ENCODE data around the gene ADAM30.

ADAM30 gene

DNA sequence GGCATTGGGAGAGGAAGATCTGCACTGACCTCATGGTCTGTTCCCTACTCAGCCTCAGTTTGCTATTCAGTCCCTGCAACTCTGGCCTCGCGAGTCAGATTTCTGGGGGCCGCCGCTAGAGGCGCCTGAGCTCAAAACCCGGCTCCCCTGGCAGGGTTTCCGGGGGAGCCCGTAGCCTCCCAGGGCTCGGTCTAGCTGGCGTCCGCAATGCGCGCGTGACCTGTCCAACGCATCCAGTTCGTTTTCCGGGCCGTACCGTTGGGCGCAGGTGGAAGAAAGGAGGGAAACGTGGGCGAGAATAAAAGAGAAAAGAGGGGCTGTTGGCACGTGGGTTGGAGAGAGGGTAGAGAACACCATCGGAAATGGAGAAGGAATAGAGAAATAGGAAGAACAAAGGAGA, at the start of gene ADAM30:
Gene ADAM30, minus strand, starts transcription at position 213 of the 400 bp plus-strand sequence. Its CDS starts 179 bp downstream, at position 34.
- DNase-seq = no peak

DNA sequence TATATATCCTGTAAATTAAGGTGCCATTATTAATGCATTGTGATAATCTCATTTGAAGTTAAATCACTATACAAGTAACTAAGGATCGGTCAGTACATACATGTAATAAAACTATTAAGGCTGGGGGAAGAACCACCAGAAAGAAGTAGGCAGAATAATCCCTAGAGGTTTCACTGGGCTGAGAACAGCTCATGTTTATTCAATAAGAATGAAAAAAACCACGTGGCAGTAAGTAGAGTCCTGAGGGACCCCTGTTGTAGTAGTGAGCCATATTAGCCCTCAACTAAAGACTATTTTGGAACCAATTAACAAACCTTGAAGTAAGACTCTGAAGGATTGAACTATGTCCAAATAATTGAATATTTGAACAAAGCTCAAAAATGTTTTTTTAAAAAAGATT, 46.9 kb upstream of the ADAM30 start:
- no peak for DNase-seq

DNA sequence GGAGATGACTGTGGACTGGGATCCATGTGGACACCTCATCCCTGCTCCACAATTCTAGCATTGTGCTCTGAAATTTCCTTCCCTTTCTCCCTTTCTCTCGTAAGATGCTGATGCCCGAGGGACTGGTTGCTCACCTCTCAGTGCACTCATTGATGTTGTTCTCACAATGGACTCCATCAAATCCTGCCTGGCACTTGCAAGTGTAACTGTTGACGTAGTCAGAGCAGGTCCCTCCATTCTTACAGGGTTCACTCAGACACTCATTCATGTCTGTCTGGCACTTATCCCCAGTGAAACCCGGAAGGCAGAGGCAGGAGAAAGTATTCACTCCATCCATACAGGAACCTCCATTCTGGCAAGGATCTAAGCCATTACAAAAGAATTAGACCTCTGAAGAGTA, 45.1 kb upstream of the ADAM30 start:
- DNase-seq = no peak

DNA sequence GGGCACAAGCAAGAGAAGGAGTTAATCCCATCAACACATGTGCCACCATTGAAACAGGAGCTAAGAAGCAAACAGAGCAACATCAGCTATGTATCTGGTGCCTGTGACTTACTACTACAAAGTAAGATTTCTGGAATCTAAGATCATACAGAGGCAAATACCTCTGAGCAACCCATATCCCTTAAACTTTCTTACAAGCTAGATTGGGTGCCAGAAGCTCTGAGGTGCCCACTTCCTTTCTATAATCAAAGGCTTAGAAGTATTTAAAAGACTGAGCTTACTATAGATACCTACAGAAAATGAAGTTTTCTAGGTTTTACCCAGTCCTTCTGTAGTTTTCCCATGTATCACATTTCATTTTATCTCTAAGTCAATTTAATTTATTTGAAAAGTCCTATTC, 44.4 kb upstream of the ADAM30 start:
- no peak for DNase-seq

- DNase-seq = no peak
Observed at GRCh38 chr1:119937198-119937597, 40.9 kb upstream of the ADAM30 start.

DNA sequence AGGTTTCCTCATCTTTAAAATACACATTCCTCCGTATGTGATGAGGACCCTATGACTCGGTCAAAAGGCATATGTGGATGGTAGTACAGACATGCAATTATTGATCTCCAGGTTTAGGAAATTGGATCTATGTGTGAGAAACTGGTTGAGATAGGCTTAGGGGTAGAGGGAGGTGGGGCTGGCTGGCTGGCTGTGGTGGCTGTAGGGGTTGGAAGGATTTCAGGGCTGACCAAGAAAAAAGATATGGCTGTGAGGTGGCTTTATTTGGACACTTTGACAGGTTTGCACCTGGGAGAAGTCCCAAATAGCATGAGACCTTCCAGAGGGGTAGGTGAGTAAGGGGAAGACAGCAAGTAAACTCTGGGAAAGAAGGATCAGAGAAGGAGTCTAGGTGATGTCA, 39.6 kb upstream of the ADAM30 start:
- no peak for DNase-seq

DNA sequence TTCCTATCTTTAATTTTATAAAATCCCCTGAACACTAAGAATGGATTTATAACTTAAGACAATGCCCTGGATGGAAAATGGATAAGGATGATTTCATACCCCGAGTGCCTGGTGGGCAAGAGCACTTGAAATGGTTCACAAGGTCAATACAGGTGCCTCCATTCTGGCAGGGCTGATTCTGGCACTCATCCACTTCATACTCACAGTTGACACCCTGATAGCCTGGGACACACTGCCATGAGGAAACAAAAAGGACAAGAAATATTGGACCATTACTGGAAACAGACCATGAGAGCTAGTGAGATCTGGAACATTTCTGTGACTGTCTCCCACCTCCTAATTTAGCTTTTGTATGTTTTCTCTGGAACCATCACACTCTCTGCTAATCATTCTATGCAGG, 39.1 kb upstream of the ADAM30 start:
- no peak for DNase-seq

- DNase-seq = no peak
Observed at GRCh38 chr1:119933397-119933796, 37.1 kb upstream of the ADAM30 start.

DNA sequence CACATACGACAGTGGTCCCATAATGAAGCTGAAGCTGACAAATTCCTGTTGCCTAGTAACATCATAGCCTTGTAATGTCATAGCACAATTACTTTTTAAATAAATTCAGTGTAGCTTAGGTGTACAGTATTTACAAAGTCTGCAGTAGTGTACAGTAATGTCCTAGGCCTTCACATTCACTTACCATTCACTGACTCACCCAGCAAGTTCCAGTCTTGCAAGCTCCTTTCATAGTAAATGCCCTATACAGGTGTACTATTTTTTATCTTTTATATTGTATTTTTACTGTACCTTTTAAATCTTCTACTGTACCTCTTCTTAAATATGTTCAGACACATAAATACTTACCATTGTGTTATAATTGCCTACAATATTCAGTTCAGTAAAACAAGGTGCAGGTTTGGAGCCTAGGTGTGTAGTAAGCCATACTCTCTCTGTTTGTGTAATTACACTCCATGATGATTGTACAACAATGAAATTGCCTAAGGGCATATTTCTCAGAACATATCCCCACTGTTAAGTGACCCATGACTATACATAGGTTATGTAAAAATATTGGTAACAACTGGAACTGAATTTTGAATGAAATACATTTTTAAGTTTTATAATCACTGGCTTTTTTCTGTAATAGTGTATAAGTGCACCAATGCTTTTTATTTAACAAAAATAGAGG, 33.5 kb upstream of the ADAM30 start:
- no peak for DNase-seq

- no peak for DNase-seq
Observed at GRCh38 chr1:119926553-119926952, 30.2 kb upstream of the ADAM30 start.

GRCh38 chr1:119924948-119925898, 28.9 kb upstream of the ADAM30 start:
- no peak for DNase-seq

DNA sequence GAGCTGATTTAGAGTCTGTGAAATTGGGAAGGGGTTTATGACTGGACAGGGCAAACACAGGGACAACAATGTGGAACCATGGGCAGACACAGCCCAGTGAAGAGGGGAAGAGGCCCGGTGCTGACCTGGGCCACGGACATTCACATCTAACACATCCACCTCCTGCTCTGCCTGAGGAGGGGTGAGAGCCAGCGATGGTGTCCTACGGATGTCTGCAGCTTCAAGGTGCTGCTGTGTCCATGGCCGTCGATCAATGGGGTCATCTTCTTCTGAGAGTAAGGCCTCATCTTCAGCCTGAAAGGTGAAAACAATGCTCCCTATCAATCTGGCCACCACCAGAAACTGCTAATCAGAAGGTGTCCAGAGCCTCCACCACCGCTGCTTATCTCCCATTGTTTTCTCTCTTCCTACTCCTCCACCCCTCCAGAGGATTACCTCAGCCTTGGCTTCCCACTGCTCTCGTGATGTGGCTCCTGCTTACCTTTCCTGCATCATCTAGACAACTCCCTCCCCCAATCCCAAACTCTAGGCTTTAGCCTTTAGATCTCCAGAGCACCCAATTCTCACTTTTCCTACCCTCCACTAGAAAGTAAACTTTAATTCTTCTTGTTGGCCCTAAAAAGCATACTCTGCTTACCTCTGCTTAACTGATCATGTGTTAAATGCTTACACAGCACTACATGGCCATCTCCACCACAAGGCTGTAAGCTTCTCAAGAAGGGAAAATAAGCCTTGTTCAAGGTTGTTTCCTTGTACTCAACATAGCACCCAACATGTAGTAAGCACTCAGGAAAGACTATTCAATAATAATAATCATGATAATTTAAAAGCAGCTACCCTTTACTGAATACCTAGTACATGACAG, 24.0 kb upstream of the ADAM30 start:
- no peak for DNase-seq

DNA sequence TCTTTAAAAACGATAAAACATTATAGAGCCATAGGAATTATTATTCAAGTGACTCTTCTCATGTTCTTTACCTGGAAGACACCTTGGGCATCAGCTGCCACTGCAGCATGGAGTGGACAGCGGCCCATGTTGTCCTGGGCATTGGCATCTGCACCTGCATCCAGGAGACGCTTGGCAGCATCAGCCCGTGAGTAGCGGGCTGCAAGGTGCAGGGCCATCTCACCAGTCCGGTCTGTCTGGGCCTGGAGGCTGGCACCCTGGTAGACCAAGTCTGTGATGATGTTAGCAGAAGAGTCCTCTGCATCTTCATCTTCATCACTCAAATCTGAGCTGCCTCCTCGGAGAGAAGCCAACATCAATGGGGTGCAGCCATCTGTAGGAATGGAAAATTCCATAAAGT, 22.9 kb upstream of the ADAM30 start:
- no peak for DNase-seq

GRCh38 chr1:119918301-119918700, 22.0 kb upstream of the ADAM30 start:
- no peak for DNase-seq

DNA sequence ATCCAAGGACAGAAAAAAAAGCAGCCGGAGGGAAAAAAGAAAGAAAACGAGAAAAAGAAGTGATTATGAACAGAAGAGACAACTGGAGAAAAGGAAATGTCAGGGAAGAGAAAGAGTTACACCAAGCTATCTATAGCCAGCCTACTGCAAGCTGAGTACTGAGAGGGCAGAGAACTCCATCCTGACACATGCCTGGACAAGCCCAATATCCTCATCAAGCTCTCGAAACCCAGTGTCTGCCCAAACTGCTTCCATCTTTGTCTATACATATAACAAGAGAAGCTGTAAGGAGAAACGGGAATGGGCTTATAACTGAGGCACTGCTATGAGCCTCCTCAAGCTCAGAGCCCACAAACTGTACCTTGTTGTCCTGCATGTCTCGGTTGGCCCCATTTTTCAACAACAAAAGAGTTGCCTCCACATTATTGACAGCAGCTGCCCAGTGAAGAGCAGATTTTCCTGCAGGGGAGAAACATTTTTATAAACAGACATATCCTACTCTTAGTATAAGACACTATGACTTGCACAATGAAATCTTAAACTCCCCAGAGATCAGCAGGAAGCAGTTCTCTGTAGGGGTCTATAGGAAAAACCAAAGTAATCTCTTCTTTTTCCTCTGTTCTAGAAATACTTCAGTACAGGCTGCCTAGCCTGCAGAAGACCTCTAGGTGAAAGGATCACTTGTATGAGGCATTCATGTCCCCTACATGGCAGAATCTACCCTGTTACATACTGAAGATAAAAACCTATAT, 21.2 kb upstream of the ADAM30 start:
- DNase-seq = no peak

- DNase-seq = no peak
Observed at GRCh38 chr1:119915517-119915916, 19.2 kb upstream of the ADAM30 start.

DNA sequence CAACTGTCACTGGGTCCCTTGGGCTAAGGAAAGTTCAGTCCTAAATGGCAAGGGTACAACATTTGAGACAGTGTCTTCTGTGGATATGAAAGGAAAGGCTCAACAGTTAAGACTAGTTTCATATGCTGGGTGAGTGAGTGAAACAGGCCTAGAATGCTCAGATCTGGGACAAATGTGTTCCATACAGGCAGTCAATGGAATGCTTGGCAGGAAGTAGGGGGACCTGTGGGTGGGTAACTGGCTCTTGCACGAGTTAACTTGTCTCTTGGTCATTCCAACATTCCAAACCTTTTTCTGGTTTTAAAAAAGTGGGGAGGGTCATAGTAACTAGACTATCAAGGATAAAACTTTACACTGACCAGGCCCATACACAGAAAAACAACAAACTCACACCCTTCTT, 17.8 kb upstream of the ADAM30 start:
- no peak for DNase-seq

GRCh38 chr1:119912963-119913362, 16.6 kb upstream of the ADAM30 start:
- no peak for DNase-seq

GRCh38 chr1:119911775-119912174, 15.5 kb upstream of the ADAM30 start:
- no peak for DNase-seq

DNA sequence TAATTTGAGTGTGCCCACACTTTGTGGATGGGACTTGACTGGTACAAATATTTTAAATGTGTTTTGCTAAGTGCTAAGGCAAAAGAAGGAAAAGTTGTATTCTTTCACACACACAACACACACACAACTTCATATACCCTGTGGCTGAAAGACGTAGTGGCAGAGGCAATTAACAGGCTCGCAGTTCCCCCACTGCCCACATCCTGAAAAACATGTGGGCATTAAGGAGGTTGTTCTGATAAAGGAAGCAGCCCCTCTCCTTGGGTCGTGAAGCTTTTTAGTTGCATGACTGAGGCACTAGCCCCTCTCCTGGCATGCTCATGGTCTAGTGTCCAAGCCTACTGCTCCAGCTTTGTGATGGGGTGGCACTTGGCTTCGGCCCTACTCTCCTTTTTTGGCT, 14.3 kb upstream of the ADAM30 start:
- no peak for DNase-seq

- no peak for DNase-seq
Observed at GRCh38 chr1:119909890-119910596, 13.7 kb upstream of the ADAM30 start.

DNA sequence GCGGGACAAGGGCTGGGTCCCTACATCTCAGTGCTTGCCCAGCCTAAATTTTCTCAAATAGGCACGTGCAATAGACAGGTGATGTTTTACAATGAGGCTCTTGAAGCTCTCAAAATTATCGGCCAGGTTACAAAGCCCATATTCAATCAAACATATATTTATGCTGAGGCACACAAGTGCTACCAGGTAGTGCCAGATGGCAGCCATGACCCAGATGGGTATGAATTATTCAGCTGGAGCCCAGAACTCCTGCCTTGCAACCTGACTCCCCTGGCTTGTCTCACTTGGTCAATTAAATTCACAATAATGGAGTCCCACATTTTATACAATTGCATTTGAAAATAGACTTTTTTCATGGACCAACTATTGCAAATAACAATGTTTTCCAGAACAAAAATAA, 12.3 kb upstream of the ADAM30 start:
- DNase-seq = no peak

All from activated CD4-positive, alpha-beta T cell treated with anti-CD3 and anti-CD28 coated beads for 1 hour (primary cell).